Measurements from ENCODE around the gene SERPINH1. TPM values are rescaled to one million over a fixed set of nuclear protein-coding genes. Genes with fewer than 3 reads are reported as not detected.

SERPINH1 gene
- total and polyA plus RNA-seq, 2 of the 13 experiments (the other 11 are each of a cell fraction or from before 2014, with no cell fraction given), result 83.6 to 83.8 TPM

GRCh38 chr11:75542088-75542438, 20.0 kb upstream of the SERPINH1 start:
- H3K27me3 ChIP-seq (ENCODE audit: control insufficient read depth in 1 of 2, insufficient read depth in 2 of 2, low read length in 2 of 2), result peaks cover 4 to 39% of the 10 kb centered on the region in 2 experiments
- no peaks in the 10 kb centered on the region for H3K36me3 ChIP-seq (replicated peaks in 1 of 2; ENCODE audit: control insufficient read depth in 1 of 2, insufficient read depth in 2 of 2, low read length in 2 of 2)
- no peaks in the 10 kb centered on the region for H3K9me3 ChIP-seq (ENCODE audit: low read length)
- no peak overlapping the region for H3K27ac ChIP-seq (ENCODE audit: extremely low read length, insufficient read depth, low read length)
- DNase-seq (ENCODE audit: low spot score) (no peak), FAIRE-seq (no peak), ATAC-seq (0 out of 3 replicates have a peak, but pooled peaks have one; percentile 10)
- H4K20me1 ChIP-seq (ENCODE audit: insufficient read depth, low read length), result no peaks in the 10 kb centered on the region
- no peak overlapping the region for H3K4me2 ChIP-seq (ENCODE audit: low read depth, low read length)
- intact Hi-C loops (cut with micrococcal nuclease; ENCODE audit: unreplicated experiment), result no loop called here
- TF ChIP-seq FOXO4 (CRISPR knock-in tag; conservative IDR thresholded peaks at IDR 0.05), result 0 out of 2 replicates have a peak, but pooled peaks have one; percentile 47
- no peak for TF ChIP-seq ZBTB4 (CRISPR knock-in tag; IDR thresholded peaks at IDR 0.05; ENCODE audit: borderline replicate concordance)
- TF ChIP-seq ZNF263 (CRISPR knock-in tag; IDR thresholded peaks at IDR 0.05), result no peak
- TF ChIP-seq HNF4A (CRISPR knock-in tag; IDR thresholded peaks at IDR 0.05), result no peak
- TF ChIP-seq ZNF781 (CRISPR knock-in tag; IDR thresholded peaks at IDR 0.05; ENCODE audit: borderline replicate concordance, not compliant biosample characterization), result no peak
- H3K79me2 ChIP-seq (ENCODE audit: insufficient read depth, low read length), result no peaks in the 10 kb centered on the region
- no peak overlapping the region for H2AFZ ChIP-seq (ENCODE audit: low read length)
- no CpG with 5 or more reads among the region's 1 CpG for WGBS (ENCODE audit: low lambda C conversion rate)
- BruUV-seq (replicated peaks), result no TSS peak
- in situ Hi-C loops (cut with HindIII; ENCODE audit: extremely low pct_ligation_motif_present, low pct_unique_long_range_greater_than_20kb), result loop anchor here (5.0 kb wide), 1 partner anchor 35 kb away; no protein-coding TSS in a partner anchor
- ChIA-PET POLR2A (interaction anchor here (1.3 kb wide), 1 partner anchor 21 kb away, joined by 6 read pairs; no protein-coding TSS in a partner anchor), CTCF (ENCODE audit: low intra/inter-chr PET ratio, low total read pairs) (no interaction called here)
- H3K9ac ChIP-seq (ENCODE audit: insufficient read depth, low read depth, low read length), result no peak overlapping the region
- no peak overlapping the region for H3K4me3 ChIP-seq (replicated peaks in 1 of 3; ENCODE audit: insufficient read depth in 1 of 3, low read depth in 2 of 3, low read length in 3 of 3)
- peaks cover 26% of the 10 kb centered on the region for H3K4me1 ChIP-seq (ENCODE audit: insufficient read depth, low read length)

Data from HepG2 (cell line).